T47D (cell line): ENCODE measurements around the gene PTPRK.
A peak's percentile ranks its signal among the peaks of the same experiment; 100 is the strongest.
"Not testable (repeated sequence)": the region's sequence is repeated elsewhere in the genome, so short reads cannot be mapped to it uniquely, and the experiment has no call there.

Experiments
- DNase-seq, 2 experiments: peaks; one replicate each; pipeline versions ENCODE4 v3.0.0 to v3.0.0-alpha.2; 2011 to 2012; ENCODE audit warnings: low read depth in 1 of 2, low spot score in 1 of 2
- JUND ChIP-seq: IDR thresholded peaks from 2 replicates; pipeline ENCODE4 v1.6.1; 2012; ENCODE audit warnings: low read depth
- in situ Hi-C: cut with HindIII; loops from 2 replicates; pipeline ENCODE4 v1.10.0; 2016; ENCODE audit warnings: low sequenced_read_pairs, low pct_unique_long_range_greater_than_20kb

Gene PTPRK

GRCh38 chr6:128493877-128494276, 26.5 kb downstream of the PTPRK start:
- DNase-seq = peak in 1 of 2 experiments; percentile 22
- TF ChIP-seq JUND = no peak
- in situ Hi-C loops = no loop called here

GRCh38 chr6:128492386-128492785, 28.0 kb downstream of the PTPRK start:
- in situ Hi-C loops = no loop called here

GRCh38 chr6:128491610-128492206, 28.7 kb downstream of the PTPRK start:
- TF ChIP-seq JUND = no peak
- no peak for DNase-seq
- in situ Hi-C loops = no loop called here

More at GRCh38 chr6:128492386-128492785, 28.0 kb downstream of the PTPRK start:
- no peak for TF ChIP-seq JUND
- peak in 1 of 2 experiments; percentile 28 for DNase-seq

- TF ChIP-seq JUND = no peak
- in situ Hi-C loops = no loop called here
- peak in 1 of 2 experiments; percentile 45 for DNase-seq
Measured at GRCh38 chr6:128491100-128491581, 29.3 kb downstream of the PTPRK start.

GRCh38 chr6:128487746-128488145, 32.7 kb downstream of the PTPRK start:
- DNase-seq = no peak
- no peak for TF ChIP-seq JUND
- in situ Hi-C loops = no loop called here

GRCh38 chr6:128487055-128487454, 33.3 kb downstream of the PTPRK start:
- DNase-seq = peak in 1 of 2 experiments; percentile 37
- no peak for TF ChIP-seq JUND
- in situ Hi-C loops = no loop called here

- in situ Hi-C loops, DNase-seq: not testable (repeated sequence)
Measured at GRCh38 chr6:128486580-128486979, 33.8 kb downstream of the PTPRK start.

- DNase-seq = no peak
- in situ Hi-C loops = no loop called here
- TF ChIP-seq JUND = no peak
Measured at GRCh38 chr6:128483472-128484135, 36.8 kb downstream of the PTPRK start.

- TF ChIP-seq JUND = no peak
- no peak for DNase-seq
- in situ Hi-C loops = no loop called here
Measured at GRCh38 chr6:128482642-128483041, 37.8 kb downstream of the PTPRK start.

GRCh38 chr6:128479991-128480390, 40.4 kb downstream of the PTPRK start:
- no peak for TF ChIP-seq JUND
- DNase-seq = no peak
- in situ Hi-C loops = no loop called here

GRCh38 chr6:128479048-128479666, 41.2 kb downstream of the PTPRK start:
- in situ Hi-C loops = no loop called here
- no peak for TF ChIP-seq JUND
- no peak for DNase-seq

- in situ Hi-C loops = no loop called here
- TF ChIP-seq JUND = no peak
- DNase-seq = no peak
Measured at GRCh38 chr6:128478230-128479047, 42.0 kb downstream of the PTPRK start.
